ENCODE measurements around the gene ADAMTS17. TPM values are rescaled to one million over a fixed set of nuclear protein-coding genes. Genes with fewer than 3 reads are reported as not detected.

Gene ADAMTS17
- total RNA-seq, 1 experiment from 2014 or later = 0.15 TPM

GRCh38 chr15:100100926-100101325 is 240.8 kb downstream of the ADAMTS17 start:
- ChIA-PET CTCF (no interaction called here), POLR2A (ENCODE audit: low non-redundant PET) (no interaction called here)
- no peak for DNase-seq (ENCODE audit: low spot score)
- H3K9me3 ChIP-seq (ENCODE audit: low read depth, low read length, poor library complexity, severe bottlenecking) = peaks cover 11% of the 10 kb centered on the region
- no peaks in the 10 kb centered on the region for H3K27me3 ChIP-seq (replicated peaks; ENCODE audit: insufficient read depth, low read depth, low read length, poor library complexity)
- no peaks in the 10 kb centered on the region for H3K4me1 ChIP-seq (ENCODE audit: insufficient read depth, low read length, poor library complexity, severe bottlenecking)
- intact Hi-C loops (cut with micrococcal nuclease; ENCODE audit: unreplicated experiment) = no loop called here
- no peak overlapping the region for H3K27ac ChIP-seq (ENCODE audit: low read depth, low read length, poor library complexity, severe bottlenecking)
- no peak for TF ChIP-seq CTCF (conservative IDR thresholded peaks at IDR 0.05; ENCODE audit: low read depth, low read length)
- no peak for TF ChIP-seq EZH2 (IDR thresholded peaks at IDR 0.05; ENCODE audit: borderline replicate concordance, low read depth, low read length, poor library complexity, severe bottlenecking)
- no TSS peak for BruUV-seq (replicated peaks)
- no peak overlapping the region for H3K4me3 ChIP-seq (ENCODE audit: low read depth, low read length, poor library complexity, severe bottlenecking)
- no peaks in the 10 kb centered on the region for H3K36me3 ChIP-seq (ENCODE audit: insufficient read depth, low read length, poor library complexity, severe bottlenecking)

GRCh38 chr15:100099976-100100375 is 241.8 kb downstream of the ADAMTS17 start:
- Histone ChIP-seq H3K27ac (ENCODE audit: low read depth, low read length, poor library complexity, severe bottlenecking) (no peak overlapping the region), H3K27me3 (replicated peaks; ENCODE audit: insufficient read depth, low read depth, low read length, poor library complexity) (no peaks in the 10 kb centered on the region), H3K4me1 (ENCODE audit: insufficient read depth, low read length, poor library complexity, severe bottlenecking) (no peaks in the 10 kb centered on the region), H3K9me3 (ENCODE audit: low read depth, low read length, poor library complexity, severe bottlenecking) (peaks cover 11% of the 10 kb centered on the region), H3K36me3 (ENCODE audit: insufficient read depth, low read length, poor library complexity, severe bottlenecking) (no peaks in the 10 kb centered on the region), H3K4me3 (ENCODE audit: low read depth, low read length, poor library complexity, severe bottlenecking) (no peak overlapping the region)
- ChIA-PET CTCF (no interaction called here), POLR2A (ENCODE audit: low non-redundant PET) (no interaction called here)
- TF ChIP-seq EZH2 (IDR thresholded peaks at IDR 0.05; ENCODE audit: borderline replicate concordance, low read depth, low read length, poor library complexity, severe bottlenecking) (no peak), CTCF (conservative IDR thresholded peaks at IDR 0.05; ENCODE audit: low read depth, low read length) (no peak)
- no peak for DNase-seq (ENCODE audit: low spot score)
- no TSS peak for BruUV-seq (replicated peaks)
- intact Hi-C loops (cut with micrococcal nuclease; ENCODE audit: unreplicated experiment) = no loop called here

- CTCF ChIA-PET = no interaction called here
- Histone ChIP-seq H3K4me3 (ENCODE audit: low read depth, low read length, poor library complexity, severe bottlenecking) (no peak overlapping the region), H3K27ac (ENCODE audit: low read depth, low read length, poor library complexity, severe bottlenecking) (no peak overlapping the region), H3K9me3 (ENCODE audit: low read depth, low read length, poor library complexity, severe bottlenecking) (peaks cover 11% of the 10 kb centered on the region), H3K27me3 (replicated peaks; ENCODE audit: insufficient read depth, low read depth, low read length, poor library complexity) (no peaks in the 10 kb centered on the region), H3K4me1 (ENCODE audit: insufficient read depth, low read length, poor library complexity, severe bottlenecking) (no peaks in the 10 kb centered on the region), H3K36me3 (ENCODE audit: insufficient read depth, low read length, poor library complexity, severe bottlenecking) (no peaks in the 10 kb centered on the region)
- no TSS peak for BruUV-seq (replicated peaks)
- POLR2A ChIA-PET (ENCODE audit: low non-redundant PET) = no interaction called here
- intact Hi-C loops (cut with micrococcal nuclease; ENCODE audit: unreplicated experiment) = no loop called here
- TF ChIP-seq EZH2 (IDR thresholded peaks at IDR 0.05; ENCODE audit: borderline replicate concordance, low read depth, low read length, poor library complexity, severe bottlenecking) (no peak), CTCF (conservative IDR thresholded peaks at IDR 0.05; ENCODE audit: low read depth, low read length) (no peak)
- DNase-seq (ENCODE audit: low spot score) = no peak
These were observed 243.1 kb downstream of the ADAMTS17 start for GRCh38 chr15:100098705-100099104.
